Measurements from ENCODE around the gene TLR10.

DNA sequence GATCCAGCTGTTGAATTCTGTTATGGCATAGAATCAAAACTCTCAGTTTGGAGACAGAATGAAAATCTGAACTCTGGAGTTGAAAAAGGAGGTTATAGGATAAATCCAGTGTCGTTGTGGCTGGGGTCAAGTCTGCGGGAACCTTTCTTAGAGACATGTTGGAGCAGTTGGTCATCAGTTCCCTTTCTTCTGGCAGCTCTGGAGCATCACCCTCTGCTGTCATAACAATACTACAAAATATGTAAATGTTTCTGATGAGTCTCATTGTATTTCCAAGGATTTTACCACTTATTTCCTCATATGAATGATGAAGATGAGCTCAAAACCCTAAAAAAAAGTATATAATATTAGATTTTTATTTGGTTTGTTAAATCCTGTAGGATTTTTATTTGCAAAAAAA is 7.5 kb downstream of the TLR10 start:
- TF ChIP-seq POLR2AphosphoS5 (IDR thresholded peaks at IDR 0.05; ENCODE audit: insufficient read depth, low read depth, low read length) (no peak), FOS (IDR thresholded peaks at IDR 0.05; ENCODE audit: borderline replicate concordance, insufficient read depth, low read length) (no peak), GATA2 (IDR thresholded peaks at IDR 0.05; ENCODE audit: insufficient read depth, insufficient read length, low read depth, low read length) (no peak), EZH2 (IDR thresholded peaks at IDR 0.05; ENCODE audit: borderline replicate concordance, low read depth, low read length, severe bottlenecking) (no peak), POLR2A (IDR thresholded peaks at IDR 0.05; ENCODE audit: low read depth, low read length) (no peak)
- TF ChIP-seq, protein P1, sequence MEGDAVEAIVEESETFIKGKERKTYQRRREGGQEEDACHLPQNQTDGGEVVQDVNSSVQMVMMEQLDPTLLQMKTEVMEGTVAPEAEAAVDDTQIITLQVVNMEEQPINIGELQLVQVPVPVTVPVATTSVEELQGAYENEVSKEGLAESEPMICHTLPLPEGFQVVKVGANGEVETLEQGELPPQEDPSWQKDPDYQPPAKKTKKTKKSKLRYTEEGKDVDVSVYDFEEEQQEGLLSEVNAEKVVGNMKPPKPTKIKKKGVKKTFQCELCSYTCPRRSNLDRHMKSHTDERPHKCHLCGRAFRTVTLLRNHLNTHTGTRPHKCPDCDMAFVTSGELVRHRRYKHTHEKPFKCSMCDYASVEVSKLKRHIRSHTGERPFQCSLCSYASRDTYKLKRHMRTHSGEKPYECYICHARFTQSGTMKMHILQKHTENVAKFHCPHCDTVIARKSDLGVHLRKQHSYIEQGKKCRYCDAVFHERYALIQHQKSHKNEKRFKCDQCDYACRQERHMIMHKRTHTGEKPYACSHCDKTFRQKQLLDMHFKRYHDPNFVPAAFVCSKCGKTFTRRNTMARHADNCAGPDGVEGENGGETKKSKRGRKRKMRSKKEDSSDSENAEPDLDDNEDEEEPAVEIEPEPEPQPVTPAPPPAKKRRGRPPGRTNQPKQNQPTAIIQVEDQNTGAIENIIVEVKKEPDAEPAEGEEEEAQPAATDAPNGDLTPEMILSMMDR (IDR thresholded peaks at IDR 0.05; ENCODE audit: extremely low read depth in 1 of 2, insufficient read depth in 1 of 2, low read depth in 1 of 2, low read length in 2 of 2), result no peak

Measured in endothelial cell of umbilical vein (primary cell).